Uterus (tissue), 4 donors: Measurements from ENCODE around the gene IL1R1. TPM values are rescaled to one million over a fixed set of nuclear protein-coding genes. Genes with fewer than 3 reads are reported as not detected.

Experiments used
- DNase-seq, 2 donors: peaks; one replicate each; pipeline ENCODE4 v3.0.0-alpha.2; 2019 to 2020
- H3K27ac ChIP-seq, 2 donors: fragments of 200-600 bp; sonication (generic); 1 replicate in 1 of 2; 2 replicates in 1 of 2; pipeline ENCODE4 v1.5.1; 2016 to 2018
- H3K27me3 ChIP-seq, 2 donors: fragments of 200-600 bp; sonication (generic); one replicate each; pipeline ENCODE4 v1.5.1; 2018 to 2019; ENCODE audit warnings: control low read depth in 1 of 2
- H3K36me3 ChIP-seq, 2 donors: fragments of 200-600 bp; sonication (generic); one replicate each; pipeline ENCODE4 v1.5.1; 2019; ENCODE audit warnings: control low read depth in 1 of 2
- H3K4me1 ChIP-seq, 2 donors: fragments of 200-600 bp; sonication (generic); one replicate each; pipeline ENCODE4 v1.5.1; 2018 to 2019; ENCODE audit warnings: control low read depth in 1 of 2
- H3K4me3 ChIP-seq, 2 donors: fragments of 200-600 bp; sonication (generic); 1 replicate in 1 of 2; 2 replicates in 1 of 2; pipeline ENCODE4 v1.5.1; 2018 to 2019; ENCODE audit warnings: mild to moderate bottlenecking in 1 of 2
- H3K9me3 ChIP-seq, 2 donors: fragments of 200-600 bp; sonication (generic); one replicate each; pipeline ENCODE4 v1.5.1; 2019; ENCODE audit warnings: control low read depth in 1 of 2
- POLR2A ChIP-seq, 2 donors: fragments of 450-650 bp; IDR thresholded peaks; one replicate each; pipeline ENCODE4 v1.6.1; 2016; ENCODE audit warnings: antibody characterized with exemption in 2 of 2, mild to moderate bottlenecking in 1 of 2, moderate library complexity in 1 of 2
- intact Hi-C: fragments of 100-400 bp; cut with DNase I; formaldehyde crosslinking; loops from one replicate; pipeline ENCODE4 v1.15.1; 2023; ENCODE audit warnings: low total_unique reads
- total RNA-seq, 4 donors: library from RNA; depleted of rRNA in 3 of 4; stranded (reverse); fragments of >200 nt in 3 of 4; gene quantifications; one replicate each; pipeline versions ENCODE4 v1.1.0 to v1.2.4, GENCODE V29; 2014 to 2023
- TF ChIP-seq, protein P1 (sequence below), 4 experiments: fragments of 200-600 bp in 2 of 4; fragments of 450-650 bp in 2 of 4; sonication (generic) in 2 of 4; IDR thresholded peaks; one replicate each; pipeline ENCODE4 v1.5.1; 2016 to 2019; ENCODE audit warnings: antibody characterized with exemption in 4 of 4, mild to moderate bottlenecking in 2 of 4, moderate library complexity in 1 of 4
- donor health status: DM: yes; HTN: yes; CAD: no.

The IL1R1 gene
- 10 to 100 TPM; 43.8 to 94.9 (median 70.1) TPM for total RNA-seq

- H3K4me3 ChIP-seq = peak within 1 kb of the TSS; percentile 57 to 71
- intact Hi-C loops = loop anchor here (10.0 kb wide), 1 partner anchor 117 kb away; no protein-coding TSS in a partner anchor
- peak; percentile 70 to 86 for DNase-seq
- H3K27ac ChIP-seq = peak within 1 kb of the TSS; percentile 75 to 94
- H3K36me3 ChIP-seq = no peaks in the 10 kb centered on the region
- H3K4me1 ChIP-seq = no peaks in the 10 kb centered on the region
- no peaks in the 10 kb centered on the region for H3K9me3 ChIP-seq
- TF ChIP-seq POLR2A (IDR thresholded peaks at IDR 0.05) = peak; percentile 74 to 75
- TF ChIP-seq, protein P1, sequence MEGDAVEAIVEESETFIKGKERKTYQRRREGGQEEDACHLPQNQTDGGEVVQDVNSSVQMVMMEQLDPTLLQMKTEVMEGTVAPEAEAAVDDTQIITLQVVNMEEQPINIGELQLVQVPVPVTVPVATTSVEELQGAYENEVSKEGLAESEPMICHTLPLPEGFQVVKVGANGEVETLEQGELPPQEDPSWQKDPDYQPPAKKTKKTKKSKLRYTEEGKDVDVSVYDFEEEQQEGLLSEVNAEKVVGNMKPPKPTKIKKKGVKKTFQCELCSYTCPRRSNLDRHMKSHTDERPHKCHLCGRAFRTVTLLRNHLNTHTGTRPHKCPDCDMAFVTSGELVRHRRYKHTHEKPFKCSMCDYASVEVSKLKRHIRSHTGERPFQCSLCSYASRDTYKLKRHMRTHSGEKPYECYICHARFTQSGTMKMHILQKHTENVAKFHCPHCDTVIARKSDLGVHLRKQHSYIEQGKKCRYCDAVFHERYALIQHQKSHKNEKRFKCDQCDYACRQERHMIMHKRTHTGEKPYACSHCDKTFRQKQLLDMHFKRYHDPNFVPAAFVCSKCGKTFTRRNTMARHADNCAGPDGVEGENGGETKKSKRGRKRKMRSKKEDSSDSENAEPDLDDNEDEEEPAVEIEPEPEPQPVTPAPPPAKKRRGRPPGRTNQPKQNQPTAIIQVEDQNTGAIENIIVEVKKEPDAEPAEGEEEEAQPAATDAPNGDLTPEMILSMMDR (IDR thresholded peaks at IDR 0.05) = peak in 1 of 4 experiments; percentile 9
- H3K27me3 ChIP-seq = no peaks in the 10 kb centered on the region
Measured at GRCh38 chr2:102141970-102142828, at the start of gene IL1R1. Gene IL1R1, plus strand, starts transcription at chr2:102142746. Its CDS starts 14,979 bp downstream, at chr2:102157725.

GRCh38 chr2:102093662-102094061 lies 48.9 kb upstream of the IL1R1 start:
- H3K27me3 ChIP-seq = no peaks in the 10 kb centered on the region
- H3K4me3 ChIP-seq = no peak overlapping the region
- H3K4me1 ChIP-seq = no peaks in the 10 kb centered on the region
- no peak for DNase-seq
- intact Hi-C loops = no loop called here
- no peaks in the 10 kb centered on the region for H3K9me3 ChIP-seq
- H3K27ac ChIP-seq = no peak overlapping the region
- H3K36me3 ChIP-seq = no peaks in the 10 kb centered on the region
- TF ChIP-seq POLR2A (IDR thresholded peaks at IDR 0.05) = no peak
- TF ChIP-seq, protein P1 (IDR thresholded peaks at IDR 0.05) = no peak

DNA sequence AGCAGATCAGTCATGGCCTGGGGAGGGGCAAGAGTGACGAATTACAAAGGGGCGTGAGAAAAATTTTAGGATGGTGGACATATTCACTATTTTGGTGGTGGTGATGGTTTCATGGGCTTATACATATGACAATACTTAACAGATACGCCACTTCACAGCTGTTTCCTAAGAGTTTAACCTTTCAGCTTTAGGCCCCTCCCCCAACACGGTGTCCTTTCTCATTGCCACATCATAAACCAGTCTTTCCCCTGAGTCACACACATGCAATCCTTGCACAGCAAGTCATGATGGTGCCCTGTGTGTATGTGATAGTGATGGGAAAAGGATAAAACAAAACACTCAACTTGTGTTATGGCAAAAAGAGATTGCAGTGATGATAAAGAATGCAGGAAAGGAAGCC lies 47.6 kb upstream of the IL1R1 start:
- intact Hi-C loops = no loop called here
- Histone ChIP-seq H3K27ac (no peak overlapping the region), H3K36me3 (no peaks in the 10 kb centered on the region), H3K27me3 (no peaks in the 10 kb centered on the region), H3K4me1 (no peaks in the 10 kb centered on the region), H3K9me3 (no peaks in the 10 kb centered on the region), H3K4me3 (no peak overlapping the region)
- DNase-seq = no peak
- TF ChIP-seq POLR2A (IDR thresholded peaks at IDR 0.05) = no peak
- TF ChIP-seq, protein P1 (IDR thresholded peaks at IDR 0.05) = no peak

DNA sequence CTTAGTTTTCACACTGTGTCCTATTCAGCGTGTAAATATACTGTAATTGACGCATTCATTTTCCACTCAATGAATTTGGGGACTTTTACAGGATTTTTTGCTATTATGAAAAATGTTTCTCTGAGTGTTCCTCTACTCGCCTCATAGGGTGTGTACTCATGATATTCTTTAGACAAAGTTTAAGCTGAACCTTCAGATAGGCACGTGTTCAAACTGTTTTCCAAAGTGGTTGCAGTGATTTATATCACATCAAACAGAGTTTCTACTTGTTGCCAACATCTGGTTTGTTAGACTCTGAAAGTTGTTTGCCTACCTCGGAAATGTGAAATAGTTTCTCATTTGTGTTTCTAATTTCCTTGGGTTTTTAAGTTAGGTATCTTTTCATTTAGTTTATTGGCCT lies 46.4 kb upstream of the IL1R1 start:
- no peaks in the 10 kb centered on the region for H3K36me3 ChIP-seq

DNA sequence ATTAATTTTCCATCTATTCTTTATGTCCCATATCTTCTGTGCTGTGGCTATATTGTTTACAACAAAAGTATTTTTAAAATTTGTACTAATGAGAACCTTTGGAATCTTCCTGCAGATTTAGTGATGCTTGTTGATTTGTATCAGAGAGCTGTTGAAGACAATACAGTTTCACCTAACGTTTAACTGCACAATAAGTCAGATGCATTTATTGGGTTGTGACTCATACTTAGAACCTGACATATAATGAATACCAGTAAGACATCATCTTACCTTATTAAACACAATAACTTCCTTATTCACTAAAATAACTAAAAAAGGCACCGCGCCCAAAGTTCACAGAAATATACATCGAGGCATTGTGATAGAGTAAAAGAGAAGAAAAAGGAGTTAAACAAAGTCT lies 43.8 kb upstream of the IL1R1 start:
- no peaks in the 10 kb centered on the region for H3K36me3 ChIP-seq
- TF ChIP-seq, protein P1 (IDR thresholded peaks at IDR 0.05) = no peak
- no peak for TF ChIP-seq POLR2A (IDR thresholded peaks at IDR 0.05)
- intact Hi-C loops = no loop called here
- no peak for DNase-seq
- no peaks in the 10 kb centered on the region for H3K27me3 ChIP-seq
- no peaks in the 10 kb centered on the region for H3K9me3 ChIP-seq
- H3K4me1 ChIP-seq = no peaks in the 10 kb centered on the region
- no peak overlapping the region for H3K4me3 ChIP-seq
- H3K27ac ChIP-seq = no peak overlapping the region

More for the DNA sequence above, 46.4 kb upstream of the IL1R1 start:
- Histone ChIP-seq H3K27me3 (no peaks in the 10 kb centered on the region), H3K27ac (no peak overlapping the region), H3K4me3 (no peak overlapping the region), H3K4me1 (no peaks in the 10 kb centered on the region), H3K9me3 (no peaks in the 10 kb centered on the region)
- no peak for DNase-seq
- TF ChIP-seq, protein P1 (IDR thresholded peaks at IDR 0.05) = no peak
- no peak for TF ChIP-seq POLR2A (IDR thresholded peaks at IDR 0.05)
- intact Hi-C loops = no loop called here
